ENCODE results near the gene R3HDM2.

R3HDM2 gene

GRCh38 chr12:57229046-57229633 lies 201.7 kb downstream of the R3HDM2 start:
- no peak for DNase-seq (ENCODE audit: low read depth, low spot score)

DNA sequence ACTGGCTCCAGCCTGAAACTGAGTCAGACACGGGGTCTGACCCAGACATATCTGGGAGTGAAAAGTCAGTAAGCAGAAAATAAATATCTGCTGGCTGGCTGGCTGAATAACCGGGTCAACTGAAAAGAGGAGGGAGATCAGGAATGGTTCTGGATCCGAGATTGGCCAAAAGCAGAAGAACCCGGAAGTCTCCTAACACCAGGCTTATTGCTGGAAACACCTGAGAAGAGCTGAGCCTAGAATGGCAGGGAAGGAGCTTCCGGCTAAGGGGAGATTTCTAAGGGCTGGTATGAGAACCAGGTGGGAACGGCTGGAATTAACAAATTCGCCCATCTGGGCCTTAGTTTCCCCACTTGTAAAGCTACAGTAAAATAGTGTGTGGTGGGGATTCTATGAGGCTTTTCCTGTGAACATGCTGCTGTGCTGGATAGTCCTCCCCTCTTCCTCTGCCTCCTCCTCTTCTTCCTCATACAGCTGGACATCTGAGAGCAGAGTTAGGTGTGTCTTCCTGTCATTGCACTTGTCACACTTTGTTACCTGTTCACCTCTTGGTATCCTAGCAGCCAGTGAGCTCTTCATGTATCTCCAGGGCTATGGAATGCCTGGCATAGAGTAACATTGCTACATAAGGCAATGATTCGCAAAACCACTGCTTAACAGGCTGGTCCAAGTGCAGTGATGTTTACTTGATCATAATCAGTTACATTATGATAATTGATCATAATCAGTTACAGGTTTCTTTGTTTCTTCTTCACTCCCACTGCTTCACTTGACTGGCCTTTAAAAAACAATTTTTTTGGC lies 203.3 kb downstream of the R3HDM2 start:
- DNase-seq (ENCODE audit: low read depth, low spot score): no peak

GRCh38 chr12:57226588-57227314 lies 204.1 kb downstream of the R3HDM2 start:
- no peak for DNase-seq (ENCODE audit: low read depth, low spot score)

DNA sequence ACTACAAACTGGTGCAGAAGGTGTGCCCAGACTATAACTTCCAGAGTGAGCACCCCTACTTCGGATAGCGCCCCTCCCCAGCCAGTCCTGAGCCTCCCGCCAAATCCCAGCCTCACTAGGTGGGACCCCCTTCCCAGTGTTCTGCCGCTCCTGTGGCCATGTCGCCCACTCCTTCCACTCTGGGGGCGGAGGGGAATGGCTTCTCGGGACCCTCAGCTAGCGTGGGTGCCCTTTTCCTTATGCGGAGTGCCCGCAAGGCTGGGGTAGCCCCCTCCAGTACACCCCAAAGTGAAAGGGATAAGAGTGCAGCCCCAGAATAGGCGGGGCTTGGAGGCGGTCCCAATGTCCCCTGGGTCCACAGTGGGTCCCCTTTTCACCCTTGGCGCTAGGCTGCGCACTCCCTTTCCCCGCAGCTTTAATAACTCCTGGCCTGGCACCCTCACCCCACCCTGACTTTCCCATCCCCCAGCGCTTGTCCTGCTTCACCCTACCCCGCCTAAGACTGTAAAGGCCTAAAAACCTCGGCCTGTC lies 205.1 kb downstream of the R3HDM2 start:
- no peak for DNase-seq (ENCODE audit: low read depth, low spot score)

DNA sequence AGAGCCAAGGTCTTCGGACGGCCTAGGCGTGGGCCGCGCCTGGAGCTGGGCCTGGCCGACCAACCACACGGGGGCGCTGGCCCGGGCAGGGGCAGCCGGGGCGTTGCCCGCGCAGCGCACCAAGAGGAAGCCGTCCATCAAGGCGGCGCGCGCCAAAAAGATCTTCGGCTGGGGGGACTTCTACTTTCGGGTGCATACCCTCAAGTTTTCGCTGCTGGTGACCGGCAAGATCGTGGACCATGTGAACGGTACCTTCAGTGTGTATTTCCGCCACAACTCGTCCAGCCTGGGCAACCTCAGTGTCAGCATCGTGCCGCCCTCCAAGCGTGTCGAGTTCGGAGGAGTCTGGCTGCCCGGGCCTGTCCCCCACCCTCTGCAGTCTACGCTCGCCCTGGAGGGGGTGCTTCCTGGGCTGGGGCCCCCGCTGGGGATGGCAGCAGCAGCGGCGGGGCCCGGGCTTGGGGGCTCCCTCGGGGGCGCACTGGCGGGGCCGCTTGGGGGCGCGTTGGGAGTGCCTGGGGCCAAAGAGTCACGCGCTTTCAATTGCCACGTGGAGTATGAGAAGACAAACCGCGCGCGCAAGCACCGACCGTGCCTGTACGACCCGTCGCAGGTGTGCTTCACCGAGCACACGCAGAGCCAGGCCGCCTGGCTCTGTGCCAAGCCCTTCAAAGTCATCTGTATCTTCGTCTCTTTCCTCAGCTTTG lies 205.7 kb downstream of the R3HDM2 start:
- DNase-seq (ENCODE audit: low read depth, low spot score): no peak

DNA sequence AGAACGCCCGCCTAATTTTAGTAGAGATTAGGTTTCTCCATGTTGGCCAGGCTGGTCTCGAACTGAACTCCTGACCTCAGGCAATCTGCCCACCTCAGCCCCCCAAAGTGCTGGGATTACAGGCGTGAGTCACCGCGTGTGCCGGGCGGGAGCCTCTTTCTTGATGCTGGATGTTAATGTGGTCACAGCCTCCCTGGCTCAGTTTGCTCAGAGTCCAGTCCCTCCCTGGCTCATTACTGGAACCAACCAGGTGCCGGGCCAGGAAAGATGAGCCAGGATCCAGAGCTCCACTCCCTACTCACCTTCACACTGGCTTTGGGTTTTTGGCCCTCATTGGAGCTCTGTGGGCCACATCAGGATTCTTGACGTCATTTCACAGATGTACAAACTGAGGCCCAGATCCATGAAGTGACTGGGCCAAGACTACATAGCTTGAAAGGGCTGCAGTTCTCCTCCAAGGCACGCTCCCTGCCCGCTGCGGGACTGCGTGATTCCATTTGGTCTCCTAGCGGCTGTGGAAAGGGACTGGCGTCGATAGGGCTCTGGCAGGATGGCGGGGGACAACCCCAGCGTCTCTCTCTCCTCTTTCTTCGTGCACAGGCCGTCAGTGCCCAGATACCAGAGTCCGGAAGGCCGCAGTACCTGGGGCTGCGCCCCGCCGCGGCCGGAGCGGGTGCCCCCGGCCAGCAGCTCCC lies 206.4 kb downstream of the R3HDM2 start:
- no peak for DNase-seq (ENCODE audit: low read depth, low spot score)

DNA sequence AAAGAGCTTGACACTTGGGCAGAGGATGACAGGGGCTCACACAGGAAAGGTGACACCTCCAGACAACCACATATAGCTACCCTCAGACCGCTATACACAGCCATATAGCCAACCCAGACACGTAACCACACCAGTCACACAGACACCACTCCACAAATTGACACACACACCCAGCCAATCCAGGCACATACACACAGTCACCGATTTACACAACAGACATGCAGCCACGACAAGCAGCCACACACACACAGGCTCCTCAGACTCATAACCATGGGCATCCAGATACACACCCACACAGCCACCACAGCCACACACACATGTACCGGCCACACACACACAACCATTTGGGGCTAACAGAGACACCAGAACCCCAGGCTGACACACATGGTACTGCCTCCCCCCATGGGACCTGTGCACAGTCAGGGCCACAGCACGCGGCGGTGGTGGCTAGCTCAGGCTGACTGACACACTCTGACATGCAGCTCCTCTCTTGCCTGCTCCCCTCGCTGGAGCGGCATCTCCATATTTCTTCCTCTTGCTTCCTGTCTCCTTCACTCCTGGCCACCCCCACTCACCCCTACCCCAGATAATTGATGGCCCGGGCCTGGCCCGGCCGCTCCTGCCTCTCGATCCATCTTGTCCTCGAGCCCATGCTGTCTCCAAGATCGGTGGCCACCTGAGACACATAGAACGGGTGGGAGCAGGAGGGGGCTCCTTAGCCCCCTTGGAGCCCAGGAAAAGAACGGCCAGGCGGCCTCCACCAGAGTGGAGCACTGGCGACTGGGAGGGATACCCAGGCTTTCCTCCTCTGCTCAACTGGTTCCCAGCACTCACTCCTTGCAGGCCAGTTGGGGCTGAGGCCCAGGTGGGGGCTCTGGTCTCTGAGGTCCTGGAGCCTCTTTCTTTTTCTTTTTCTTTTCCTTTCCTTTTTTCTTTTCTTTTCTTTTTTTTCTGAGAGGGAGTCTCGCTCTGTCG lies 207.4 kb downstream of the R3HDM2 start:
- DNase-seq (ENCODE audit: low read depth, low spot score): no peak

DNA sequence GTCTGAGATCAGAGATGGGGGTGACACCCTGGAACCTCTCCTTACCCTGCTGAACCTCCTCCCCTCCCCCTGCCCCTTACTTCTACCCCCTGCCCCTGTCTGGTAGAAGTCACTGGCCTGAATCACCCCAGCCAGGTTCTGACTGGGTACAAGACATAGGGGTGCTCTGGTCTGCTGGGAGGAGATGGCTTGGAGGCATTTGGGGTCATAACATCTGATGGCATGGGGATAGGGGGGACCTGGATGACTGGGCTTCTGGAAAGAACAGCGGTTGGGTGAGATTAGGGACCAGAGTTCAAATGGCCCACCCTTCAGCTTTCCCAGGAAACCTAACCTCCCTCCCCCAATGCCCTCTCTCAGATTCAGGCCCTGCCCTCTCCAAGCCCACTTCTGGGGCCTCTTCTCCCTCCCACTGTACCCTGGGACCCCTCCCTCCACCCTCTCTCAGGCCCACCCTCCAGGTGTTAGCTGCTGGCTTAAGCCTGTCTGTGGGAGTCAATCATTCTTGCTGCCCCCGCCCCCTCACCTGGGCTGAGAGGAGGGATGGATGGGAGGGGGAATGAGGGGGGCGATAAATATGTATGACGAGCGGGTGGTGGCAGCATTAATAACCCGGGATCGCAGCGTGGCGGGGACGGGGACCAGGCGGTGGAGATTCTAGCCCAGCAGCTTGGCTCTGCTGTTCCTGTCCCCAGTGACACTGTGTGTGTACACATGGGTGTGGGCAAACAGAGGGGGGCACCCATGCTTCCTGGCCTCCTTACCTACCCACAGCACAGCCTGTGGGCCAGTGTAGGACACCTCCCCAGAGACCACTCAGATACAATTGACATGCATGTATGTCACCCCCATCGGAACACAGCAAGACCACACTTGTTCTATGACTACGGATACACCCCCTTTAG lies 208.3 kb downstream of the R3HDM2 start:
- no peak for DNase-seq (ENCODE audit: low read depth, low spot score)

- DNase-seq (ENCODE audit: low read depth, low spot score): no peak
Observed at GRCh38 chr12:57221169-57221917, 209.5 kb downstream of the R3HDM2 start.

- DNase-seq (ENCODE audit: low read depth, low spot score): no peak
Observed at GRCh38 chr12:57220770-57221168, 210.1 kb downstream of the R3HDM2 start.

DNA sequence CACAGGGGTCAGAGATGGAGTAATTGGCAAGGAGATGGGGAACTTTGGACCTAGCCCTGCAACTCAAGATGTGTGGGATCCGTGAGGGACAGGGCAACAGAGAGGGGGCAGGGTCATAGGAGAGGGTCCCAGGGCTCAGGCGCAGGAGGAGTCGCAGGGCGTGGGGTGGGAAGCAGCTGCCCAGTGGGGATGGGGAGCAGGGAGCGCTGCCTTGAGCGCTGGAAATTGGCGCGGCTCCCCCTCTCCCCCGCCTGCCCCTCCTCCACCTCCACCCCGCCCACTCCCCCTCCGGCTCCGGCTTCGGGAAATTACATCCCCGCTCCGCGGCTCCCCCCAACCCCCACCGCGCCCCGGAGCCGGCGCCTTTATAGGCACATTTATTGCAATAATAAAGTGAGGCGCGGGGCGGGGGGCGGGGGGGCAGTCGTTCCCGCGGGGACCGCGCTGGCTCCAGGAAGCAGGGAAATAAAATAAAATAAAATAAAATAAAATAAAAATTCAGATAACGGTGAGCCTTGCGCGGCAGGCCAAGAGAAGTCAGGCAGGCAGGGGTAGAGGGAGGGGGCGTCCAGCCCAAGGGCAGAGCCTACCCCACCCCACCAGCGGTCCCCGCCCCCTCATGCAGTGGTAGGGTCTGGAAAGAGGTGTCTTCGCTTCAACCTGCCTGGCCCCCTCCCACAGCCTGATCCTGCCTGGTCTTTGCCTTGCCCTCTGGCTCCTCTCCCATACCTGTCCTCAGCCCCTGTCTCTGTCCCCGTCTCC lies 210.7 kb downstream of the R3HDM2 start:
- no peak for DNase-seq (ENCODE audit: low read depth, low spot score)

GRCh38 chr12:57219205-57219992 lies 211.4 kb downstream of the R3HDM2 start:
- no peak for DNase-seq (ENCODE audit: low read depth, low spot score)

- DNase-seq (ENCODE audit: low read depth, low spot score): no peak
Observed at GRCh38 chr12:57218030-57218853, 212.6 kb downstream of the R3HDM2 start.

DNA sequence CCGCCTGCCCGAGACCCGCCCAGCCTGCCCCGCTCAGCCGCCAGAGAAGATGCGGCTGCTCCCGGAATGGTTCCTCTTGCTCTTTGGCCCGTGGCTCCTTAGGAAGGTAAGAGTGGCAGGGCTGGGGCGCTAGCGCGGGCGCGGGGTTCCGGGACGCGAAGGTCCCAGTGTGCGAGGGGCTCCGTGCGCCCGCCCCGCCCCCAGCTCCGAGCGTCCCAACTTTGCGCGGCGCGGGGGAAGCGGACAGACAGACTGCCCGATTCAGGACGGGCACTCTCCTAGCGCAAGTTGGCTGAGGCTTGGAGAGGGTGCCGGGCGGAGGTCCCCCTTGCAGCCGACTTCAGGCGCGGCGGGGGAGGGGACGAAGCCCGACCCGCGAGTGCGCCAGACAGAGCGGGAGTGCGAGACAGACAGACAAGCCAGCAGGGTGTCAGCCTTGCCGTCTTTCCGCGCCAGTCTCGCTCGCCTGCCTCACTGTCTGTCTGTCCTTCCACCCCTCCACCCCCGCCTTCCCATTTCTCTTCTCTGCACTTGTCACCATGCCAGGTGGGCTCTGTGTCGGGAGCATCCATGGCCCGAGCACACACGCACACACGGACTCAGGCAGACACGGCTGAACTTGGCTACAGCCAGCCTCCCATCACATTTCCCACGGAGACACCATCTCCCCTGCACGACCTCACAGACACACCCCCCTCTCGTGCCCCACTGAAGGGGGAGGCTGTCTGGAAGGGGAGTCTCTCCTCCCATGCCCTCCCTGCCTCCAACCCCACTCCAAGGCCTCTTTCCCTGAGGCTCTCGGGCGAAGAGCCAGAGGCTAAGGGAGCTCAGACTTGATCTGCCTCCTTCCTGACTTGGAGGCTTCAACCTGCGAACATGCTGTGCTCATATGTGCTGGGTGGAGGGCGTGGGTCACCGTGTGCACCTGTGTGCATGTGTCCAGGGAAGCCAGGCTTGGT lies 213.6 kb downstream of the R3HDM2 start:
- no peak for DNase-seq (ENCODE audit: low read depth, low spot score)
